ENCODE results near the gene GATAD2A.

The GATAD2A gene

DNA sequence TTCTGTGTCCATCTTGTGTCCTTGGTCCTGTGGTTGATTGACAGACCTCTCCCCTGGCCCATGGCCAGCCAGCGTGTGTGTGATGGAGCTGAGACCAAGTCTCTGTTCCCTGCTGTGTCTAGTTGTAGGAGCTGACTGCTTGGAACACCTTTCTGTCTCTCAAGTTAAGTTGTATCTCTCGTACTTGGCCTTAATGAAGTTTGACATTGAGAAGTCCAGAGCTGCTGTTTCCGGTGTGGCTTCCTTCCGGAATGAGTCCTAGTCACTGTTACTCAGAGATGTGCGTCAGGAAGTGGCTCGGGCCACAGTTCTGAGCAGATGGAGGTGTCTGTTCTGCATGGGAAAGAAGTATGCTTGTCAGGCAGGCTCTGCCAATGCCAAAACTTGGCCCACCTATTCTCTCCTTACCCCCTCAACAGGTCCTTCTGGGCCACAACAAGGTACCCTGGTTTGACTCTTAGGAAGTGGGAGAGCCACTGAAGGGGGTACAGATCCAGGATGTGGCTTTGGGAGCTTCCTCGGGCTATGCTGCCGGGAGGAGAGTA is 54.3 kb downstream of the GATAD2A start:
- peak; percentile 60 for DNase-seq (ENCODE audit: low read depth, low spot score)
- in situ Hi-C loops (cut with HindIII; ENCODE audit: low sequenced_read_pairs), result no loop called here
- TF ChIP-seq, protein P1, sequence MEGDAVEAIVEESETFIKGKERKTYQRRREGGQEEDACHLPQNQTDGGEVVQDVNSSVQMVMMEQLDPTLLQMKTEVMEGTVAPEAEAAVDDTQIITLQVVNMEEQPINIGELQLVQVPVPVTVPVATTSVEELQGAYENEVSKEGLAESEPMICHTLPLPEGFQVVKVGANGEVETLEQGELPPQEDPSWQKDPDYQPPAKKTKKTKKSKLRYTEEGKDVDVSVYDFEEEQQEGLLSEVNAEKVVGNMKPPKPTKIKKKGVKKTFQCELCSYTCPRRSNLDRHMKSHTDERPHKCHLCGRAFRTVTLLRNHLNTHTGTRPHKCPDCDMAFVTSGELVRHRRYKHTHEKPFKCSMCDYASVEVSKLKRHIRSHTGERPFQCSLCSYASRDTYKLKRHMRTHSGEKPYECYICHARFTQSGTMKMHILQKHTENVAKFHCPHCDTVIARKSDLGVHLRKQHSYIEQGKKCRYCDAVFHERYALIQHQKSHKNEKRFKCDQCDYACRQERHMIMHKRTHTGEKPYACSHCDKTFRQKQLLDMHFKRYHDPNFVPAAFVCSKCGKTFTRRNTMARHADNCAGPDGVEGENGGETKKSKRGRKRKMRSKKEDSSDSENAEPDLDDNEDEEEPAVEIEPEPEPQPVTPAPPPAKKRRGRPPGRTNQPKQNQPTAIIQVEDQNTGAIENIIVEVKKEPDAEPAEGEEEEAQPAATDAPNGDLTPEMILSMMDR (IDR thresholded peaks at IDR 0.05; ENCODE audit: low read depth, low read length), result no peak
- no peak overlapping the region for H3K4me3 ChIP-seq (ENCODE audit: low read depth, low read length)

DNA sequence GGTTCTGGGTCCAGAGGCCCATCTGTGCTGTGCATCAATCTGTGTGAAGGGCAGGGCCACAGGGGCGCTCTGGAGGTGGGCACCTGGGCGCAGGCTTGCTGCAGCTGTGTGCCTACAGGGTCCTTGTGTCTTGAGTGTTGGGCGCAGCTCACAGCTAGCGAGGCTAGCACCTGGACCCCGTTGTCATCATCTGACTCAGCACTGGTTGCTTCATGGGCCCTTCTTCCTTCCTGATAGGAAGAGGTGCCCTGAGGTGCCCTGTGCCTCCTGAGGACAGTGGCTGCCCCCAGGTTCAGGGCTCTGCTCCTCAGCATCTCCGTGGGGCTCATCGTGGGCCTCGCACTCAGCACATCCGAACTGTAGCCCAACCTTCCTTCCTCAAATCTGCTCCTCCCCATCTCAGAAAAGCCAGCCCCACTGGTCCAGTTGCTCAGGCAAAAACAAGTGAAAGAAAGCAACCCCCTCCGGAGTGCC is 54.8 kb downstream of the GATAD2A start:
- no peak overlapping the region for H3K4me3 ChIP-seq (ENCODE audit: low read depth, low read length)
- TF ChIP-seq, protein P1 (IDR thresholded peaks at IDR 0.05; ENCODE audit: low read depth, low read length), result no peak
- in situ Hi-C loops (cut with HindIII; ENCODE audit: low sequenced_read_pairs), result no loop called here
- no peak for DNase-seq (ENCODE audit: low read depth, low spot score)

DNA sequence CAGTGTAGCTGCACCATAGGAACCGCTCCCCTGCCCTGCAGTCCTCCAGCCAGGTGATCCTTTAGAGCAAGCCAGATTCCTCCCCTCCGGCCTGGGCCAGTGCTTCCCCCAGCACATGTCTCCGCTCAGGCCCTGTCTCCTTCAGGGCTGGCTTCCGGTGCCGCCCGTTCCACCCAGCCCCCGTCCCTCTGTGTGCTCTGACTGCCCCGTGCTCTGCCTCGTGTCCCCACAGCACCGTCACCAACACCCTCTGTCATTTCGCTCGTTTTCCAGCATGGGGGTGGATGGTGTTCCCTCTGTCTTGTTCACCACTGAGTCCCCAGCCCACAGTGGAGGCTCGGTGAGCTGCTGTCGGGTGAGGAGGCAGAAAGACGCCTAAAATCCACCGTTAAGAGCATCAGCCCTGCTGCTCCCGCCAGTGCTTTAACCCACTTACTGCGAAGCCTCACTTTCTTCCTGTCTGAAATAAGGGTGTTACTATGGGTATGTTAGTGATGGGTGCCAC is 55.3 kb downstream of the GATAD2A start:
- DNase-seq (ENCODE audit: low read depth, low spot score), result no peak
- no peak overlapping the region for H3K4me3 ChIP-seq (ENCODE audit: low read depth, low read length)
- TF ChIP-seq, protein P1 (IDR thresholded peaks at IDR 0.05; ENCODE audit: low read depth, low read length), result no peak
- in situ Hi-C loops (cut with HindIII; ENCODE audit: low sequenced_read_pairs), result no loop called here

DNA sequence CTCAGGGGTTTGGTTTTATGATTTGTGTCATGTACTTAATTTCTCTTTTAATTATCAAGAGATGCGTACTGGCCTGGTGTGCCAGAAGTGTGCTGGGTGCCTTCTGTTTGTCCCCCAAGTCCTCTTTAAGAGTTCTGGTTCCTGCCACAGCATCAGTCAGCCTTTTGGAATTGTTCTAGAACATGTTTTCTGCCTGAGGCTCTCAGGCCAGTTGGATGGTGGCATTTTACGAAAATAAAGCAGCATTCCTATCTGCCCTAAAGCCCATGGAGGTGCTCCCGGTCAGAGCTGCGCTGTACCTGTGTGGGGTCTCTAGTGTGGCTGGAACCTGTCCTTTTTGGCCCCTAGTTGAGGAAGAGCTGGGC is 55.8 kb downstream of the GATAD2A start:
- no peak overlapping the region for H3K4me3 ChIP-seq (ENCODE audit: low read depth, low read length)
- TF ChIP-seq, protein P1 (IDR thresholded peaks at IDR 0.05; ENCODE audit: low read depth, low read length), result no peak
- no peak for DNase-seq (ENCODE audit: low read depth, low spot score)
- in situ Hi-C loops (cut with HindIII; ENCODE audit: low sequenced_read_pairs), result no loop called here

DNA sequence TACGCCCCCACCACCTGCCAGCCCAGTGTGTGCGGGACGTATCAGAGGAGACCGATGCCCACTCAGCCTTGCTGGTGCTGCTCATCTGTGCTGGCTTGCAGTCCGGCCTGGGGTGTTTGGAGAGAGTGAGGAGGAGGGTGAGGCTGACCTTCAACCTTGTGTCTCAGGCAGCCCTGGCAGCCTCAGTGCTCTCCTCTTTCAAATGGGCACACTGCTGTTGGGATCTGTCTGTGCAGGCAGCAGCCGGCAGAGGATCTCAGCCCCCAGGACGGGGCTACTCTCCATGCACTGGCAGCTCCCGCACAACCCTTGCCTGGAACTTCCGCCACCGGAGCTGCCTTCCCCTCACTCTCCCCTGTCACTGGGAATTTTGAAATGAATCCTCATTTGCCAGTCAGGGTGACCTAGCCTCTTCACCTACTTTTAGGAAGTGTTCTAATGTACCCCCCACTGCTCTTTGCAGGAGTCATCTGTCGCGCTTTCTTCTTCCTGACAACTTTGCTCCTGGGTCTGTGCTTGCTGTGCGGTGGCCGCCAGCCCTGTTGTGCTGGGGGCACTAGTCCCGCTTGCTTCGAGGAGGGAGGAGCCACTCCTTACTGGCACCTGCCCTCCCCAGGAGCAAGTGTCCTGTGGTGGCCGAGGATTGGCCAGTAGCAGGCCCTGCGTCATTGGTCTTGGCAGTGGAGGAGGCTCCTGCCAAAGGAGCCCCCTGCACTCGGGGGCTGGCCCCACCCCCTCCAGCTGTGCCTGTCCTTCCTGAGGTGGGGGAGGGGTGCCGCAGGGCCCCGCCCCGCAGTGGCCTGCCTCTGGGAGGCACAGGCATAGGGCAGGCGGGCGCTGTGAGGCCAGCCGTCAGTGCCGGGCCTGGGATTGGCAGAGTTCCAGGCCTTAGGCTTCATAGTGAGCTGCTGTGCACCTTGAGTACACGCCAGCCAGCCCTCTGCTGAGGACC is 56.5 kb downstream of the GATAD2A start:
- TF ChIP-seq, protein P1 (IDR thresholded peaks at IDR 0.05; ENCODE audit: low read depth, low read length), result no peak
- peak; percentile 66 for DNase-seq (ENCODE audit: low read depth, low spot score)

DNA sequence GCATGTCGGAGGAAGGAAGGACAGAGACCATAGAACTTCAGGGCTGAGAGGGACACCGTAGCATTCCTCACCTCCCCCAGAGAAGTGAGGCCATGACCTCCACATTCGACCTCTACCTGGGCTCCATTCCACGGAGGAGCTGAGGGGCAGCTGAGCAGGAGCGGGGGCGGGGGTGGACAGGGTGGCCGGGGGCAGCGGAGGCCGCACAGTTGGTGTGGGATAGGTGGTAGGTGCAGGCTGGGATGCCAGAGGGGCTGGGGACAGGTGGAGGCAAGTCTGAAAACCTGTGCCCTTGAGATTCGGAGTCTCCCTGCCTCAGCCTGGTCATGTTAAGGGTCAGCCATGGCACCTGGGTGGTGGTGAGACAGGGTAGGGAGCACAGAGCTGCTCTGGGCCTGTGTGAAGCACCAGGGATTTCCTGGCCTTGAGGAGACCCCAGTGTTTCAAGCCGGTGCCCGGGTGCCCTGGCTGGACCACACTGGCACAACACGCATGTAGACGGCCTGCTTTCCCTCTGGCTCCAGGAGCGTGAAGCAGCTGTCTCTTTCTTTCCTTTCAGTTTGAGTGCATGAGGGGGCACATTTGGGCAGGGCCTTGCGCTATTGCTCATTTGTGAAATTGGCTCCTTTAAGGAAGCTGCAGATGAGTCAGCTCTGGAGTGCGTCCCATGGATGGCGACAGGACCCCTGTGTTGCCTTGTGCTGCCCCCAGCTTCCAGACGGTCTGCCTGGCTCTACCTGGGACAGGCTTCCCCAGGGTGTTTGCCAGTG is 58.1 kb downstream of the GATAD2A start:
- TF ChIP-seq, protein P1 (IDR thresholded peaks at IDR 0.05; ENCODE audit: low read depth, low read length), result no peak
- in situ Hi-C loops (cut with HindIII; ENCODE audit: low sequenced_read_pairs), result no loop called here
- H3K4me3 ChIP-seq (ENCODE audit: low read depth, low read length), result no peak overlapping the region
- DNase-seq (ENCODE audit: low read depth, low spot score), result peak; percentile 75

More for the DNA sequence above, 56.5 kb downstream of the GATAD2A start:
- no peak overlapping the region for H3K4me3 ChIP-seq (ENCODE audit: low read depth, low read length)
- in situ Hi-C loops (cut with HindIII; ENCODE audit: low sequenced_read_pairs), result no loop called here
